GM12872 (cell line): Measurements from ENCODE around the gene MEF2B.

Experiments used
- TF ChIP-seq, protein P1 (sequence below): IDR thresholded peaks from 3 replicates; pipeline ENCODE4 v1.5.1; 2011; ENCODE audit warnings: low read depth, mild to moderate bottlenecking, low read length, moderate library complexity; ENCODE audit not compliant: insufficient read depth

The MEF2B gene

DNA sequence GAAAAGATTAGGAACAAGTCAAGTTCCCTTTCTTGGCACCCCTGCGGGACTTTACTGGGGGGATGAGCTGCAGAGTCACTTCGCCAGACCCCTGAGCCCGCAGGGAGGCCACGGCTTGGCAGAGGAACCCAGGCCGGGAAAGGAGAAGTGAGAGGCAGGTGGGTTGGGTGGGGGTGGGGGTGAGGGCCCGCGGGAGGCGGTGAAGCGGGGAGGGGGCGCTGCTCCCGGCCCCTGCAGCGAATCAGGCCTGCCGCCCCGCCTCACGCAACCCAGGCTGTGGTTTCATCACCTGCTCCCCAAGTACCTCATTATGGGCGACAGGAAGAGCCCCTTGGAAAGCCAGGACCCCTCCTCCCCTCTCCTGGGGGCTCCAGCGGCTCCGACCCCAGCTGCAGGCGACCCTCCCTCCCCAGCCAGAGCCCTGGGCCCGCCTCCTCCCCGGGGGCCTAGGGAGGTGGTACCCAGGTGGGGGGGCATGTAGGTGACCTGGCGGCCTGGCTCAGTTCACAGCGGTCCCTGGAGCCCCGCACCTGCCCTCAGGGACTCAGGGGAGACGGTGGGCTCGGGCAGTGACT, 9.5 kb downstream of the MEF2B start:
- TF ChIP-seq, protein P1, sequence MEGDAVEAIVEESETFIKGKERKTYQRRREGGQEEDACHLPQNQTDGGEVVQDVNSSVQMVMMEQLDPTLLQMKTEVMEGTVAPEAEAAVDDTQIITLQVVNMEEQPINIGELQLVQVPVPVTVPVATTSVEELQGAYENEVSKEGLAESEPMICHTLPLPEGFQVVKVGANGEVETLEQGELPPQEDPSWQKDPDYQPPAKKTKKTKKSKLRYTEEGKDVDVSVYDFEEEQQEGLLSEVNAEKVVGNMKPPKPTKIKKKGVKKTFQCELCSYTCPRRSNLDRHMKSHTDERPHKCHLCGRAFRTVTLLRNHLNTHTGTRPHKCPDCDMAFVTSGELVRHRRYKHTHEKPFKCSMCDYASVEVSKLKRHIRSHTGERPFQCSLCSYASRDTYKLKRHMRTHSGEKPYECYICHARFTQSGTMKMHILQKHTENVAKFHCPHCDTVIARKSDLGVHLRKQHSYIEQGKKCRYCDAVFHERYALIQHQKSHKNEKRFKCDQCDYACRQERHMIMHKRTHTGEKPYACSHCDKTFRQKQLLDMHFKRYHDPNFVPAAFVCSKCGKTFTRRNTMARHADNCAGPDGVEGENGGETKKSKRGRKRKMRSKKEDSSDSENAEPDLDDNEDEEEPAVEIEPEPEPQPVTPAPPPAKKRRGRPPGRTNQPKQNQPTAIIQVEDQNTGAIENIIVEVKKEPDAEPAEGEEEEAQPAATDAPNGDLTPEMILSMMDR: no peak

DNA sequence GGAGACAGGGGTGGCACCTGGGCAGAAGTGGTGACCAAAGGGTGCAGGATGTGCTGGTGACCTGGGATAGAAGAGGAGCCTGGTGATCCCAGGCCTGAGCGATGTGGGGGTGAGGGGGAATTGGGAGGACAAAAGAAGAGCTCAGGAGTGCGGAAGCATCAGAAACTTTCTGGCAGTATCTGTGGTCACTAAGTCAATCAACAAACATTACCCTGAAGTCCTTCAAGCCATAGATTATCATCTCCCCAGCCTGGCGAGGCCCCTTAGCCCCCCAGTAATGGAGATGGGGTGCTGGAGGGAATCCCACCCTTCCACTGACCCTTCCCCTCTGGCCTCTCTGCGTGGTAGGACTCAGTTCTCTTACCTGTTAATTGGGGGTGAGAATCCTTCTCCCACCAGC, 10.5 kb downstream of the MEF2B start:
- TF ChIP-seq, protein P1: no peak

DNA sequence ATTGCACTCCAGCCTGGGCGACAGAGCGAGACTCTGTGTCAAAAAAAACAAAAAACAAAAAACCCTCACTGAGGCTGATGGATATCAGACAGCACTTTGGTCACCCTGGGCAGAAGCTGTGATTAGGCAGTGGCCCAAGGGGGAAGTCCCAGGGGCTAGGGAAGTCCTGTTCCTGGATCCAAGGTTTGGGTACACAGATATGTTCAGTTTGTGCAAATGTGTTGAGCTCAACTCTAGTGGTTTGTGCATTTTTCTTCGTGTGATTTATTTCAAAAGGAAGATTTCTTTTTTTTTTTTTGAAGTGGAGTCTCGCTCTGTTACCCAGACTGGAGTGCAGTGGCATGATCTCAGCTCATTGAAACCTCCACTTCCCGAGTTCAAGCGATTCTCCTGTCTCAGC, 12.3 kb downstream of the MEF2B start:
- TF ChIP-seq, protein P1: no peak

DNA sequence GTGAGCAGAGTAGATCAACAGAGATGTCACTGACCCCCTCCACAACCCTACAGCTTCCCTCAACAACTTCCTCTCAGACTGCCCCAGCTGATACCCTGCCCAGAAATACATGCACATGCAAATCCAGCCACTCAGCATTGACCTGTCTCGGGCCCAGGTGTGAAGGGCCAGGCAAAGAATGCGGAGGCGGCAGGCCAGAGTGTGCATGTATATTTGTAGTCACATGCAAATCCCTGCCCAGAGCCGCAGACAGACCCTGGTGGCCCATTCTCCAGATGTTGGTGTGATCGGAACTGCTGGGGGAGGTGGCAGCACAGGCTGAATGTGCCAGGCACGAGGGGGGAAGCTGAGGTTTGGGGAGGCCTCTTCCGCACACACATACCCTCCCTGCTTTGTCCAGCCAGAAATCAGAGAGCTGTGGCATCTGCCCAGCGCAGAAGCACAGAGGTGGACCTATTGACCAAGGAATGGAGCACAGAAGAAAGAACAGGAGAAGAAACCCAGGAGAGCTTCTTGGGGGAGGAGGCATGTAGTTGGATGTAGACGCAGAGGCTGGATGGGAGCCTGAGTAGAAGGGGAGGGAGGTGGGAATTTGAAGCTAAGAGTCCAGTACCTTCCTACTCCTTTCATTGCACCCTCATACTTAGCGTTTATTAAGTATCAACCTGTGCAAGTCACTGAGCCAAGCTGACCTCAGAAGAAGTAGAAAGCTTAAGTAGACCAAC, 14.4 kb downstream of the MEF2B start:
- TF ChIP-seq, protein P1: no peak

DNA sequence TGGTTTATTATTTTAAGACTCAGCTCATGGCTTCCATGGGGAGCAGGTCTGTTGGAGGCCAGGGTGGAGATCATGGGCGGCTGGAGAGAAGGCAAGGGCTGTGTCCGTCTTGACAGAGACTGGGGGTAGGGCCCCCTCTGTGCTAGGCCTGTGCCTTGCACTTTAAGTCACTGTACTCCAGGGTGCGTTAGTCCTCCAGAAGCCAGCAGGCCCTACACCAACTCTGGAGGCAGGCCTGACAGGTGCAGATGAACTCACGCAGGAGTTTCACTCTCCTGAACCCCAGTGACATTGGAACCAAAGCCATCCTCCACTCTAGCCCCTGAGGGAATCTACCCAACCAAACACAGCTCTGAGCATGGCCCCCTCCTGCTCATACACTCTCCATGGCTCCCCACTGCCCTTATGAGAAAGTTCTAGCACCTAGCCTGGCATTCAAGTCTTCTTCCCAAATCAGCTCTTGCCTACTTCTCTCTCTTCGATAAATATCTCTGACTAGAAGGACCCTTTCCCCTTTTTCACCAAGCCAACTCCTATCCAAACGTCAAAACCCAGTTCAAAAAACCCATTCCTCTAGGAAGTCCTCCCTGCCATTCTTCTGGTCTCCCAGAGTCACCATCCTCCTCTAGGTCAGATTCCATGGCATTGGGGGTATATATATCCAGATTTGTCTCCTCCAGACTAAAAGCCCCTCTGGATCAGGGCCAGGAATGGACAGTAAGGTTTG, 15.1 kb downstream of the MEF2B start:
- TF ChIP-seq, protein P1: no peak

DNA sequence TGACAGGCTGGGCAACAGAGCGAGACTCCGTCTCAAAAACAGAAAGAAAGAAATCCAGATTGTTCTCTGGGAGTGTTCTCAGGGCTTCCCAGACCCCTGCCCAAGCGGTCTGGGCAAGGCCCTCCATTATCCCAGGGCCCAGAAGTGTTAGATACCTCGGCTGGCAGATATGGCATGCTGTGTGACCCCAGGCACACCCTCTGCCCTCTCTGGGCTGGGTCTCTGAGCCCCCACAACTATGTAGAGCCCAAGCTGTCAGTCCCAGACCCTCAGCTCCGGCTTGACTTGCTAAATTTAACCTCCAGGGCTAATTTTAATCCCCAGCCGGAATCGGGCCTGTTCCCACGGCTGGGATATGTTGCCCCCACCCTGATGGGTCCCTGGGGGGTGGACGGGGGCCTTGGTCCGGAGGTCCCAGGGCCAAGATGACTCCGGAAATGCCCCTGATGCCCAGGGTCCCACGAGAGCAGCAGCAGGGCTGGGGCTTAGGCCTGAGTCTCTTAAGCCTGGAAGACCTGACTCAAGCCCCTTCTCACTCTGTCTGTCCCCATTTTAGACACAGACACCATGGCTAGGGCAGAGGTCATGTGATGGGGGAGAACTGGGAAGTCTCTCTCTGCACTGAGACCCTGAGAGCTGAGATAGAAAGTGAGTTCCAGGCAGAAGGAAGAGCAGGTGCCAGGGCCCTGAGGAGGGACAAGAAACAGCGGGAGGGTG, 17.2 kb downstream of the MEF2B start:
- TF ChIP-seq, protein P1: no peak

DNA sequence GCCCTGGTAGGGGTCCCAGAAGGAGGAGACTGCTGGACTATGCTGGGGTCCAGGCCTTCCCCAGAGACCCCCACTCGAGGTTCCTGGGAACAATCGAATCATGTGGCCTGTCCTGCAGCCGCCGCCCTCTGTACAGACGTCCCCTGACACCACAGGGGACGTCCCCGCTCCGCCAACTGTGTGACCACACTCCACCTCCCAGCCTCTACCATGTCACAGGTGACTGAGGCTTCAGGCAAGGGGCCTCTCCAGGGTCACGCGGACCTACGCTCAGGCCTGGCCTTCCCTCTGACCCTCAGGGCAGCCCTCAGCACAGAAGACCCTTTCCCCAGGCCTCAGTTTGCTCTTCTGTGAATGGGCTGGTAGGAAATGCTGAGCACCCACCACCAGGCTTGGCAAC, 18.6 kb downstream of the MEF2B start:
- TF ChIP-seq, protein P1: no peak
